HepG2 (cell line): ENCODE data around the gene PIKFYVE. TPM values are rescaled to one million over a fixed set of nuclear protein-coding genes. Genes with fewer than 3 reads are reported as not detected.
"Not testable (repeated sequence)": the region's sequence is repeated elsewhere in the genome, so short reads cannot be mapped to it uniquely, and the experiment has no call there.

Experiments used
- ARID4A ChIP-seq: sonication (generic); formaldehyde crosslinking; IDR thresholded peaks from 2 replicates; pipeline ENCODE4 v1.5.0; 2020; ENCODE audit warnings: mild to moderate bottlenecking, missing genetic modification reagents, borderline replicate concordance
- FOXA1 ChIP-seq, 2 experiments: fragments of 450-650 bp in 1 of 2; sonication (generic) in 1 of 2; formaldehyde crosslinking in 1 of 2; IDR thresholded peaks; 2 replicates each; pipeline versions ENCODE4 v1.4.0 to v1.6.1; 2016 to 2020; ENCODE audit warnings: missing genetic modification reagents in 1 of 2
- GZF1 ChIP-seq: sonication (generic); formaldehyde crosslinking; IDR thresholded peaks from 2 replicates; pipeline ENCODE4 v1.5.1; 2020; ENCODE audit warnings: mild to moderate bottlenecking, missing genetic modification reagents
- HDAC1 ChIP-seq: sonication (generic); formaldehyde crosslinking; IDR thresholded peaks from 2 replicates; pipeline ENCODE4 v1.5.1; 2020; ENCODE audit warnings: mild to moderate bottlenecking, missing genetic modification reagents
- MED1 ChIP-seq: sonication (generic); formaldehyde crosslinking; IDR thresholded peaks from 2 replicates; pipeline ENCODE4 v1.4.0; 2020; ENCODE audit warnings: missing genetic modification reagents
- MTF2 ChIP-seq: sonication (generic); formaldehyde crosslinking; IDR thresholded peaks from 2 replicates; pipeline ENCODE4 v1.5.0; 2020; ENCODE audit warnings: missing genetic modification reagents, borderline replicate concordance
- NKX3-1 ChIP-seq: sonication (generic); formaldehyde crosslinking; IDR thresholded peaks from 2 replicates; pipeline ENCODE4 v1.5.0; 2020; ENCODE audit warnings: missing genetic modification reagents
- PHF21A ChIP-seq: sonication (generic); formaldehyde crosslinking; IDR thresholded peaks from 2 replicates; pipeline ENCODE4 v1.5.0; 2020; ENCODE audit warnings: mild to moderate bottlenecking, missing genetic modification reagents
- SALL1 ChIP-seq: sonication (generic); formaldehyde crosslinking; IDR thresholded peaks from 2 replicates; pipeline ENCODE4 v1.8.0; 2022; ENCODE audit warnings: mild to moderate bottlenecking, missing genetic modification reagents
- SOX6 ChIP-seq, 2 experiments: fragments of 450-650 bp in 1 of 2; sonication (generic) in 1 of 2; formaldehyde crosslinking in 1 of 2; IDR thresholded peaks; 2 replicates each; pipeline versions ENCODE4 v1.4.0 to v1.6.1; 2017 to 2020; ENCODE audit warnings: antibody characterized with exemption in 1 of 2, mild to moderate bottlenecking in 1 of 2, missing genetic modification reagents in 1 of 2
- TOPORS ChIP-seq: sonication (generic); formaldehyde crosslinking; IDR thresholded peaks from 2 replicates; pipeline ENCODE4 v1.8.0; 2023; ENCODE audit warnings: mild to moderate bottlenecking, missing genetic modification reagents
- ZBTB39 ChIP-seq: sonication (generic); formaldehyde crosslinking; IDR thresholded peaks from 2 replicates; pipeline ENCODE4 v1.5.0; 2020; ENCODE audit warnings: missing genetic modification reagents
- ZFX ChIP-seq: sonication (generic); formaldehyde crosslinking; IDR thresholded peaks from 2 replicates; pipeline ENCODE4 v1.4.0; 2020; ENCODE audit warnings: mild to moderate bottlenecking, low read depth, missing genetic modification reagents, moderate library complexity
- ZKSCAN8 ChIP-seq: IDR thresholded peaks from 2 replicates; pipeline ENCODE4 v1.6.1; 2016; ENCODE audit warnings: borderline replicate concordance, missing genetic modification reagents, missing compliant biosample characterization
- ZNF143 ChIP-seq: sonication (generic); formaldehyde crosslinking; IDR thresholded peaks from 2 replicates; pipeline ENCODE4 v1.4.0; 2020; ENCODE audit warnings: missing genetic modification reagents
- ZNF274 ChIP-seq: sonication (generic); formaldehyde crosslinking; IDR thresholded peaks from 2 replicates; pipeline ENCODE4 v1.5.1; 2020; ENCODE audit warnings: mild to moderate bottlenecking, missing genetic modification reagents
- ZNF451 ChIP-seq: sonication (generic); formaldehyde crosslinking; IDR thresholded peaks from 2 replicates; pipeline ENCODE4 v1.5.0; 2020; ENCODE audit warnings: mild to moderate bottlenecking, missing genetic modification reagents
- ZNF670 ChIP-seq: sonication (generic); formaldehyde crosslinking; IDR thresholded peaks from 2 replicates; pipeline ENCODE4 v1.8.0; 2022; ENCODE audit warnings: mild to moderate bottlenecking, missing genetic modification reagents, borderline replicate concordance
- polyA plus RNA-seq, 8 experiments: library from polyadenylated mRNA; depleted of rRNA in 3 of 8; stranded (reverse) in 7 of 8; unstranded in 1 of 8; fragments of >200 nt; fragmentation: Illumina TruSeq in 4 of 8; extraction: Trizol in 4 of 8; gene quantifications; 2 replicates each; pipeline versions ENCODE4 v1.2.1 to v1.2.3, GENCODE V29; 2011 to 2016; ENCODE audit warnings: low read depth in 4 of 8, missing spikeins in 1 of 8, mixed read lengths in 1 of 8; ENCODE audit not compliant: insufficient read depth in 1 of 8
- total RNA-seq, 5 experiments: library from RNA; depleted of rRNA; stranded (reverse); fragments of >200 nt; fragmentation: Illumina TruSeq; extraction: Trizol; gene quantifications; 2 replicates each; pipeline ENCODE4 v1.2.3, GENCODE V29; 2016; ENCODE audit warnings: low read depth in 1 of 5

The PIKFYVE gene
- total and polyA plus RNA-seq, 2 of the 13 experiments (the other 11 are each of a cell fraction or from before 2014, with no cell fraction given): 20.2 to 21.7 TPM

- TF ChIP-seq FOXA1, SOX6 (IDR thresholded peaks at IDR 0.05): not testable (repeated sequence)
- TF ChIP-seq FOXA1 (CRISPR knock-in tag; IDR thresholded peaks at IDR 0.05): peak; percentile 43; the same call in 1 of the 2 replicates
- TF ChIP-seq ZBTB39 (CRISPR knock-in tag): peak; percentile 98
- peak; percentile 46; the same call in 1 of the 2 replicates for TF ChIP-seq PHF21A (CRISPR knock-in tag)
- 0 out of 2 replicates have a peak, but pooled peaks have one; percentile 40 for TF ChIP-seq ZNF670
- 0 out of 2 replicates have a peak, but pooled peaks have one; percentile 48 for TF ChIP-seq TOPORS (CRISPR knock-in tag)
- TF ChIP-seq ZKSCAN8: 0 out of 2 replicates have a peak, but pooled peaks have one; percentile 19
- TF ChIP-seq MED1 (CRISPR knock-in tag): peak; percentile 44
- peak; percentile 50; the same call in 1 of the 2 replicates for TF ChIP-seq ZNF451 (CRISPR knock-in tag)
- peak; percentile 53 for TF ChIP-seq ZFX
- TF ChIP-seq ZNF143 (CRISPR knock-in tag): 0 out of 2 replicates have a peak, but pooled peaks have one; percentile 14
- TF ChIP-seq ARID4A (CRISPR knock-in tag): peak; percentile 47; the same call in 1 of the 2 replicates
- 0 out of 2 replicates have a peak, but pooled peaks have one; percentile 43 for TF ChIP-seq ZNF274 (CRISPR knock-in tag)
- TF ChIP-seq SALL1 (CRISPR knock-in tag): peak; percentile 30; the same call in 1 of the 2 replicates
- TF ChIP-seq SOX6 (CRISPR knock-in tag; IDR thresholded peaks at IDR 0.05): peak; percentile 65; the same call in 1 of the 2 replicates
- peak; percentile 63; the same call in 1 of the 2 replicates for TF ChIP-seq GZF1 (CRISPR knock-in tag)
- peak; percentile 25; the same call in 1 of the 2 replicates for TF ChIP-seq HDAC1 (CRISPR knock-in tag)
- TF ChIP-seq MTF2 (CRISPR knock-in tag): peak; percentile 59; the same call in 1 of the 2 replicates
- peak; percentile 63; the same call in 1 of the 2 replicates for TF ChIP-seq NKX3-1 (CRISPR knock-in tag)
- TF ChIP-seq, all 625 proteins: peak for 46; not testable (repeated sequence) for 579
Measured at GRCh38 chr2:208256849-208257813, 8.9 kb upstream of the PIKFYVE start (continued).
